Loucy (cell line): ENCODE measurements around the gene FLRT3.

Source experiments
- H2AFZ ChIP-seq: fragments of 200-600 bp; sonication (generic); 2 replicates; pipeline ENCODE4 v1.6.0; 2016; ENCODE audit warnings: antibody characterized with exemption, mild to moderate bottlenecking, low read length, moderate library complexity
- H3F3A ChIP-seq: fragments of 200-600 bp; 2 replicates; pipeline ENCODE4 v1.6.0; 2016; ENCODE audit warnings: antibody characterized with exemption, low read depth, mild to moderate bottlenecking
- H3K27me3 ChIP-seq: fragments of 200-600 bp; sonication (generic); 2 replicates; pipeline ENCODE4 v1.6.1; 2014; ENCODE audit warnings: low read length, mild to moderate bottlenecking; ENCODE audit not compliant: insufficient read depth, poor library complexity, severe bottlenecking
- H3K36me3 ChIP-seq: fragments of 200-600 bp; sonication (generic); 2 replicates; pipeline ENCODE4 v1.6.1; 2016; ENCODE audit warnings: low read length; ENCODE audit not compliant: insufficient read depth
- H3K4me1 ChIP-seq: fragments of 200-600 bp; sonication (generic); 2 replicates; pipeline ENCODE4 v1.5.1; 2014; ENCODE audit warnings: low read length, mild to moderate bottlenecking; ENCODE audit not compliant: insufficient read depth, poor library complexity, severe bottlenecking
- H3K4me2 ChIP-seq: fragments of 200-600 bp; sonication (generic); 2 replicates; pipeline ENCODE4 v1.6.0; 2014; ENCODE audit warnings: antibody characterized with exemption, low read length, low read depth, mild to moderate bottlenecking; ENCODE audit not compliant: poor library complexity, severe bottlenecking
- H3K4me3 ChIP-seq: fragments of 200-600 bp; sonication (generic); 2 replicates; pipeline ENCODE4 v1.5.1; 2014; ENCODE audit warnings: low read length, mild to moderate bottlenecking, mixed read lengths; ENCODE audit not compliant: poor library complexity, severe bottlenecking
- H3K79me2 ChIP-seq: fragments of 200-600 bp; sonication (generic); 2 replicates; pipeline ENCODE4 v1.6.1; 2014; ENCODE audit warnings: low read length; ENCODE audit not compliant: insufficient read depth
- H3K9ac ChIP-seq: fragments of 200-600 bp; sonication (generic); 2 replicates; pipeline ENCODE4 v1.6.0; 2014; ENCODE audit warnings: mild to moderate bottlenecking, low read depth, low read length, moderate library complexity; ENCODE audit not compliant: poor library complexity, severe bottlenecking
- H3K9me2 ChIP-seq: fragments of 200-600 bp; sonication (generic); replicated peaks from 2 replicates; pipeline ENCODE4 v1.6.1; 2016; ENCODE audit warnings: low read depth, low read length, mixed read lengths
- H3K9me3 ChIP-seq: fragments of 200-600 bp; sonication (generic); 2 replicates; pipeline ENCODE4 v1.6.1; 2014; ENCODE audit warnings: mild to moderate bottlenecking, antibody characterized with exemption, low read length, low read depth; ENCODE audit not compliant: insufficient read depth
- H4K20me1 ChIP-seq: fragments of 200-600 bp; sonication (generic); 2 replicates; pipeline ENCODE4 v1.6.0; 2014; ENCODE audit warnings: antibody characterized with exemption, low read length, mild to moderate bottlenecking; ENCODE audit not compliant: insufficient read depth, poor library complexity, severe bottlenecking
- EZH2phosphoT487 ChIP-seq: fragments of 200-600 bp; IDR thresholded peaks from 2 replicates; pipeline ENCODE4 v1.6.1; 2018; ENCODE audit warnings: antibody characterized with exemption, mild to moderate bottlenecking, moderate library complexity, borderline replicate concordance
- TF ChIP-seq, protein P1 (sequence below): fragments of 200-600 bp; sonication (generic); conservative IDR thresholded peaks from 2 replicates; pipeline ENCODE4 v1.5.1; 2014; ENCODE audit warnings: mild to moderate bottlenecking, antibody characterized with exemption, low read length

Gene FLRT3

DNA sequence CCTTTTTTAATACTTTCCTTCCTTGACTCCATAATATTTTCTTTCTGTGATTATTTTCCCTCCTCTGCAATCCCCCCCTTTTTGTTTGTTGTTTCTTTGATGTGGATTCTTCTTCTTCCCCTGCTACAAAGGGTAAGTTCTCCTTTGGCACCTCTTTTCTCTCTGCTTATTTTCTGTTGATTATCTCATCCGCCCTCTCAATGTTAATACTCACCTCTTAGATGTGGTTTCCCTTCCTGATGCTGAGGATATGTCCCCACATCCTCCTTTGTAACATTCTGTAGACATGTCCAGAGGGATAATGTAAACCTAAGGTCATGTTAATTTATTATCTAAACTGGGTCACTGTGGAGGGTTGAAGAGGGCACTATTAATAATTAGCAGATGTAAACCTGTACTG, 17.7 kb downstream of the FLRT3 start:
- no peaks in the 10 kb centered on the region for H3K36me3 ChIP-seq
- H3K4me1 ChIP-seq: no peaks in the 10 kb centered on the region
- H3K4me2 ChIP-seq: no peak overlapping the region
- no peaks in the 10 kb centered on the region for H3K9me3 ChIP-seq
- no peaks in the 10 kb centered on the region for H3F3A ChIP-seq
- no peak overlapping the region for H3K9ac ChIP-seq
- H2AFZ ChIP-seq: no peak overlapping the region
- no peaks in the 10 kb centered on the region for H3K79me2 ChIP-seq
- no peaks in the 10 kb centered on the region for H3K9me2 ChIP-seq
- no peaks in the 10 kb centered on the region for H3K27me3 ChIP-seq
- TF ChIP-seq EZH2phosphoT487: no peak
- TF ChIP-seq, protein P1, sequence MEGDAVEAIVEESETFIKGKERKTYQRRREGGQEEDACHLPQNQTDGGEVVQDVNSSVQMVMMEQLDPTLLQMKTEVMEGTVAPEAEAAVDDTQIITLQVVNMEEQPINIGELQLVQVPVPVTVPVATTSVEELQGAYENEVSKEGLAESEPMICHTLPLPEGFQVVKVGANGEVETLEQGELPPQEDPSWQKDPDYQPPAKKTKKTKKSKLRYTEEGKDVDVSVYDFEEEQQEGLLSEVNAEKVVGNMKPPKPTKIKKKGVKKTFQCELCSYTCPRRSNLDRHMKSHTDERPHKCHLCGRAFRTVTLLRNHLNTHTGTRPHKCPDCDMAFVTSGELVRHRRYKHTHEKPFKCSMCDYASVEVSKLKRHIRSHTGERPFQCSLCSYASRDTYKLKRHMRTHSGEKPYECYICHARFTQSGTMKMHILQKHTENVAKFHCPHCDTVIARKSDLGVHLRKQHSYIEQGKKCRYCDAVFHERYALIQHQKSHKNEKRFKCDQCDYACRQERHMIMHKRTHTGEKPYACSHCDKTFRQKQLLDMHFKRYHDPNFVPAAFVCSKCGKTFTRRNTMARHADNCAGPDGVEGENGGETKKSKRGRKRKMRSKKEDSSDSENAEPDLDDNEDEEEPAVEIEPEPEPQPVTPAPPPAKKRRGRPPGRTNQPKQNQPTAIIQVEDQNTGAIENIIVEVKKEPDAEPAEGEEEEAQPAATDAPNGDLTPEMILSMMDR: no peak
- no peaks in the 10 kb centered on the region for H4K20me1 ChIP-seq
- H3K4me3 ChIP-seq: no peak overlapping the region

- H3K79me2 ChIP-seq: no peaks in the 10 kb centered on the region
- H3K27me3 ChIP-seq: no peaks in the 10 kb centered on the region
- H3K4me1 ChIP-seq: no peaks in the 10 kb centered on the region
- H2AFZ ChIP-seq: no peak overlapping the region
- no peaks in the 10 kb centered on the region for H3K9me2 ChIP-seq
- H3K9me3 ChIP-seq: no peaks in the 10 kb centered on the region
- H3F3A ChIP-seq: no peaks in the 10 kb centered on the region
- no peak overlapping the region for H3K4me2 ChIP-seq
- no peaks in the 10 kb centered on the region for H4K20me1 ChIP-seq
- no peaks in the 10 kb centered on the region for H3K36me3 ChIP-seq
- TF ChIP-seq EZH2phosphoT487: no peak
- TF ChIP-seq, protein P1: no peak
- H3K9ac ChIP-seq: no peak overlapping the region
- no peak overlapping the region for H3K4me3 ChIP-seq
These were observed 23.9 kb downstream of the FLRT3 start for GRCh38 chr20:14313341-14314020.

DNA sequence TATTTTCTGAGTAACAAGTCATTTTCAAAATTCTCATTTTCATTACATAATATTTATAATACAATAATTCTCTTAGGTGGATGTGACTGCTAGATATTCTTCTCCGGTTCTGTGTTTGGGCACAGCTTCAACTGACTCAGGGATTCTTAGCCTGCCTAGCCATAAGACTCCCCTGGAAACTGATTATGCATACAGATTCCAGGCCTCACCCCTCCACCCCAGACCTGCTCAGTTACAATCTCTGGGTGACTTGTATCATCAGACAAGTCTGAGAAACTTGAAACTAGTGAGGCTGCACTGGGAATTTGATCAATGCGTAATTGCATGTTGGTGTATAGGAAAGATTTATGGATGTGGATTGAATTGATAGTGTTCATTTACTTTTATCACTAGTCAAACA, 25.4 kb downstream of the FLRT3 start:
- Histone ChIP-seq H3K4me2 (no peak overlapping the region), H3K4me1 (no peaks in the 10 kb centered on the region), H4K20me1 (no peaks in the 10 kb centered on the region), H3F3A (no peaks in the 10 kb centered on the region), H3K9me3 (no peaks in the 10 kb centered on the region), H3K27me3 (no peaks in the 10 kb centered on the region), H2AFZ (no peak overlapping the region), H3K79me2 (no peaks in the 10 kb centered on the region), H3K9ac (no peak overlapping the region), H3K36me3 (no peaks in the 10 kb centered on the region), H3K9me2 (no peaks in the 10 kb centered on the region), H3K4me3 (no peak overlapping the region)
- TF ChIP-seq EZH2phosphoT487: no peak
- TF ChIP-seq, protein P1: no peak
